ENCODE data around the gene ALCAM. TPM values are rescaled to one million over a fixed set of nuclear protein-coding genes. Genes with fewer than 3 reads are reported as not detected.

Gene ALCAM
- total and polyA plus RNA-seq, 2 donors (not counting 1 experiment from before 2014, with no cell fraction given), result 168 to 188 TPM

GRCh38 chr3:105542282-105543019 is 175.7 kb downstream of the ALCAM start:
- no peaks in the 10 kb centered on the region for H3K79me2 ChIP-seq (ENCODE audit: control insufficient read depth, insufficient read depth, low read length)
- no peaks in the 10 kb centered on the region for H3K36me3 ChIP-seq (ENCODE audit: control insufficient read depth, insufficient read depth, low read length)
- H4K20me1 ChIP-seq (ENCODE audit: control insufficient read depth, extremely low read depth, insufficient read depth, low read length), result no peaks in the 10 kb centered on the region
- no peaks in the 10 kb centered on the region for H3K27me3 ChIP-seq (ENCODE audit: control insufficient read depth, insufficient read depth, low read length)
- no peak overlapping the region for H2AFZ ChIP-seq (ENCODE audit: low read length)
- H3K4me1 ChIP-seq (ENCODE audit: control insufficient read depth, extremely low read depth, insufficient read depth, low read length), result no peaks in the 10 kb centered on the region
- DNase-seq (ENCODE audit: low read depth in 2 of 2), result no peak
- no peak overlapping the region for H3K4me2 ChIP-seq (ENCODE audit: extremely low read depth, insufficient read depth, low read length)
- H3K9me3 ChIP-seq (ENCODE audit: control insufficient read depth, insufficient read depth, low read depth, low read length), result no peaks in the 10 kb centered on the region
- no peak overlapping the region for H3K27ac ChIP-seq (ENCODE audit: insufficient read depth, low read length)
- H3K9ac ChIP-seq (ENCODE audit: insufficient read depth, low read length), result no peak overlapping the region
- TF ChIP-seq CTCF (conservative IDR thresholded peaks at IDR 0.05 in 1 of 2, IDR thresholded peaks at IDR 0.05 in 1 of 2; ENCODE audit: low read depth in 1 of 2, low read length in 2 of 2) (no peak), EZH2 (IDR thresholded peaks at IDR 0.05; ENCODE audit: low read length, missing control alignments) (no peak)
- no peak overlapping the region for H3K4me3 ChIP-seq (replicated peaks in 1 of 4; ENCODE audit: control extremely low read depth in 1 of 4, insufficient read depth in 1 of 4, low read depth in 3 of 4, low read length in 4 of 4)

GRCh38 chr3:105545051-105545450 is 178.3 kb downstream of the ALCAM start:
- no peaks in the 10 kb centered on the region for H3K4me1 ChIP-seq (ENCODE audit: control insufficient read depth, extremely low read depth, insufficient read depth, low read length)
- H3K9me3 ChIP-seq (ENCODE audit: control insufficient read depth, insufficient read depth, low read depth, low read length), result no peaks in the 10 kb centered on the region
- H4K20me1 ChIP-seq (ENCODE audit: control insufficient read depth, extremely low read depth, insufficient read depth, low read length), result no peaks in the 10 kb centered on the region
- no peaks in the 10 kb centered on the region for H3K27me3 ChIP-seq (ENCODE audit: control insufficient read depth, insufficient read depth, low read length)
- H3K9ac ChIP-seq (ENCODE audit: insufficient read depth, low read length), result no peak overlapping the region
- no peak overlapping the region for H3K4me3 ChIP-seq (replicated peaks in 1 of 4; ENCODE audit: control extremely low read depth in 1 of 4, insufficient read depth in 1 of 4, low read depth in 3 of 4, low read length in 4 of 4)
- H3K36me3 ChIP-seq (ENCODE audit: control insufficient read depth, insufficient read depth, low read length), result no peaks in the 10 kb centered on the region
- DNase-seq (ENCODE audit: low read depth in 2 of 2), result no peak
- TF ChIP-seq CTCF (conservative IDR thresholded peaks at IDR 0.05 in 1 of 2, IDR thresholded peaks at IDR 0.05 in 1 of 2; ENCODE audit: low read depth in 1 of 2, low read length in 2 of 2) (no peak), EZH2 (IDR thresholded peaks at IDR 0.05; ENCODE audit: low read length, missing control alignments) (no peak)
- no peaks in the 10 kb centered on the region for H3K79me2 ChIP-seq (ENCODE audit: control insufficient read depth, insufficient read depth, low read length)
- no peak overlapping the region for H2AFZ ChIP-seq (ENCODE audit: low read length)
- H3K27ac ChIP-seq (ENCODE audit: insufficient read depth, low read length), result no peak overlapping the region
- no peak overlapping the region for H3K4me2 ChIP-seq (ENCODE audit: extremely low read depth, insufficient read depth, low read length)

DNA sequence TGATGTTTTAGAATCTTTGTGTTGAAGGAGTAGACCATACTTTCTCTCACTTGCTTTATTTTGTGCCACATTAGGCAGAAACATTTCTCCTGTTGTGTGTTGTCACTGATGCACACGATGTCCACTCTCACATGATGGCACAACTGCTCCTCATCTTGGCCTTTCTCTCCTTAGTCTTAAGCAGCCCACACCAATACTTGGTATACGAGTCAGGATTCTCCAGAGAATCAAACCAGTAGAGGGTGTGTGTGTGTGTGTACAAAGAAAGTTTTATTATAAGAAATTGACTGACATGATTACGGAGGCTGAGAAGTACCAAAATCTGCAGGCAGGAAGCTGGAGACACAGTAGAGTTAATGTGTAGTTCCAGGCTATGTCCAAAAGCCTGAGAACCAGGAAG is 187.1 kb downstream of the ALCAM start:
- no peaks in the 10 kb centered on the region for H3K9me3 ChIP-seq (ENCODE audit: control insufficient read depth, insufficient read depth, low read depth, low read length)
- H3K4me2 ChIP-seq (ENCODE audit: extremely low read depth, insufficient read depth, low read length), result no peak overlapping the region
- peak in 1 of 2 donors; percentile 36 for DNase-seq (ENCODE audit: low read depth in 2 of 2)
- H3K4me3 ChIP-seq (replicated peaks in 1 of 4; ENCODE audit: control extremely low read depth in 1 of 4, insufficient read depth in 1 of 4, low read depth in 3 of 4, low read length in 4 of 4), result no peak overlapping the region
- no peaks in the 10 kb centered on the region for H3K27me3 ChIP-seq (ENCODE audit: control insufficient read depth, insufficient read depth, low read length)
- no peak for TF ChIP-seq EZH2 (IDR thresholded peaks at IDR 0.05; ENCODE audit: low read length, missing control alignments)
- no peak for TF ChIP-seq CTCF (conservative IDR thresholded peaks at IDR 0.05 in 1 of 2, IDR thresholded peaks at IDR 0.05 in 1 of 2; ENCODE audit: low read depth in 1 of 2, low read length in 2 of 2)
- H2AFZ ChIP-seq (ENCODE audit: low read length), result no peak overlapping the region
- H4K20me1 ChIP-seq (ENCODE audit: control insufficient read depth, extremely low read depth, insufficient read depth, low read length), result no peaks in the 10 kb centered on the region
- no peaks in the 10 kb centered on the region for H3K36me3 ChIP-seq (ENCODE audit: control insufficient read depth, insufficient read depth, low read length)
- no peaks in the 10 kb centered on the region for H3K79me2 ChIP-seq (ENCODE audit: control insufficient read depth, insufficient read depth, low read length)
- H3K4me1 ChIP-seq (ENCODE audit: control insufficient read depth, extremely low read depth, insufficient read depth, low read length), result no peaks in the 10 kb centered on the region
- no peak overlapping the region for H3K27ac ChIP-seq (ENCODE audit: insufficient read depth, low read length)
- H3K9ac ChIP-seq (ENCODE audit: insufficient read depth, low read length), result no peak overlapping the region
